A549 treated with dexamethasone at 1 μM for 4 hours (cell line): ENCODE data around the gene ABCD1. TPM values are rescaled to one million over a fixed set of nuclear protein-coding genes. Genes with fewer than 3 reads are reported as not detected.

Experiments used
- total RNA-seq: library from RNA; stranded (reverse); fragments of 200-300 nt; extraction: Qiagen RNA extraction; gene quantifications from 5 replicates; pipeline ENCODE4 v1.2.3, GENCODE V29; 2022

Gene ABCD1
- total RNA-seq: 2.6 to 4.7 TPM (median 4.2 TPM) in 5 replicates

GRCh38 chrX:153724252-153725038 lies at the start of gene ABCD1, which contains the start of gene BCAP31:
Gene ABCD1, plus strand, starts transcription at chrX:153724856. Its CDS starts 411 bp downstream, at chrX:153725267.
Gene BCAP31, minus strand, starts transcription at chrX:153724387. Its CDS starts 1,143 bp downstream, at chrX:153723244.

GRCh38 chrX:153687121-153688039 lies 37.3 kb upstream of the ABCD1 start, which contains the start of gene SLC6A8:
Gene SLC6A8, plus strand, starts transcription at chrX:153687926. Its CDS starts 649 bp downstream, at chrX:153688575.

GRCh38 chrX:153763989-153764755 lies 39.5 kb downstream of the ABCD1 start, which contains the start of gene PLXNB3:
Gene PLXNB3, plus strand, starts transcription at chrX:153764249. Its CDS starts 1,287 bp downstream, at chrX:153765536.

GRCh38 chrX:153780678-153781427 lies 56.2 kb downstream of the ABCD1 start, which contains the start of gene SRPK3:
Gene SRPK3, plus strand, starts transcription at chrX:153781041. Its CDS starts 46 bp downstream, at chrX:153781087.

Other genes with a start within 250 kb of the ABCD1 start
- 0.06 to 0.08 TPM in 2 of 5 replicates, not detected in the others for gene BGN, start 229.9 kb upstream of the ABCD1 start, total RNA-seq
- 0.07 to 0.15 TPM (median 0.13 TPM) in 5 replicates for gene ATP2B3, start 207.2 kb upstream of the ABCD1 start, total RNA-seq
- 40.3 to 64.4 TPM (median 60.1 TPM) in 5 replicates for gene CCNQ, start 125.7 kb upstream of the ABCD1 start, total RNA-seq
- 1.0 to 2.0 TPM (median 1.3 TPM) in 5 replicates for gene DUSP9, start 77.7 kb upstream of the ABCD1 start, total RNA-seq
- gene PNCK, start 51.0 kb upstream of the ABCD1 start, total RNA-seq: 0.07 to 0.41 TPM (median 0.18 TPM) in 5 replicates
- 9.1 to 15.3 TPM (median 12.7 TPM) in 5 replicates for gene SLC6A8, start 36.9 kb upstream of the ABCD1 start, total RNA-seq
- 339 to 415 TPM (median 357 TPM) in 5 replicates for gene BCAP31, start 469 bp upstream of the ABCD1 start, total RNA-seq
- 1.8 to 4.1 TPM (median 3.0 TPM) in 5 replicates for gene PLXNB3, start 39.4 kb downstream of the ABCD1 start, total RNA-seq
- gene SRPK3, start 56.2 kb downstream of the ABCD1 start, total RNA-seq: 0.03 to 0.06 TPM (median 0.05 TPM) in 5 replicates
- 51.1 to 66.0 TPM (median 64.4 TPM) in 5 replicates for gene IDH3G, start 69.5 kb downstream of the ABCD1 start, total RNA-seq
- 328 to 374 TPM (median 349 TPM) in 5 replicates for gene SSR4, start 69.8 kb downstream of the ABCD1 start, total RNA-seq
- 2.9 to 4.0 TPM (median 3.4 TPM) in 5 replicates for gene PDZD4, start 105.7 kb downstream of the ABCD1 start, total RNA-seq
- gene L1CAM, start 161.3 kb downstream of the ABCD1 start, total RNA-seq: 18.1 to 23.9 TPM (median 20.8 TPM) in 5 replicates
- 0.05 TPM in 1 of 5 replicates, not detected in the others for gene AVPR2, start 179.8 kb downstream of the ABCD1 start, total RNA-seq
- 0.82 to 2.5 TPM (median 2.0 TPM) in 5 replicates for gene ARHGAP4, start 201.4 kb downstream of the ABCD1 start, total RNA-seq
- 200 to 245 TPM (median 214 TPM) in 5 replicates for gene NAA10, start 210.2 kb downstream of the ABCD1 start, total RNA-seq
- 0.09 to 0.20 TPM (median 0.09 TPM) in 3 of 5 replicates, not detected in the others for gene RENBP, start 219.8 kb downstream of the ABCD1 start, total RNA-seq
- gene HCFC1, start 247.0 kb downstream of the ABCD1 start, total RNA-seq: 26.9 to 48.8 TPM (median 47.9 TPM) in 5 replicates
- gene TMEM187, start 247.9 kb downstream of the ABCD1 start, total RNA-seq: 4.0 to 6.5 TPM (median 4.7 TPM) in 5 replicates